C4-2B (cell line): ENCODE results near the gene AKR1C3.

Experiments
- CTCF ChIP-seq: fragments of 450-650 bp; conservative IDR thresholded peaks from 2 replicates; pipeline ENCODE4 v1.5.1; 2017; ENCODE audit warnings: mild to moderate bottlenecking
- ZFX ChIP-seq: fragments of 450-650 bp; IDR thresholded peaks from 2 replicates; pipeline ENCODE4 v1.6.1; 2017

- no peak for TF ChIP-seq CTCF
- TF ChIP-seq ZFX = no peak
These were observed 23.4 kb upstream of the AKR1C3 start for GRCh38 chr10:5070648-5071410.
